WTC11 (cell line): Measurements from ENCODE around the gene RNF224.

ENCODE experiments used
- CREM ChIP-seq: sonication (generic); formaldehyde crosslinking; IDR thresholded peaks from 2 replicates; pipeline ENCODE4 v1.8.1; 2022; ENCODE audit warnings: mild to moderate bottlenecking, missing genetic modification reagents, moderate library complexity
- CTCF ChIP-seq: fragments of 200-600 bp; IDR thresholded peaks from 2 replicates; pipeline ENCODE4 v1.8.0; 2022; ENCODE audit warnings: antibody characterized with exemption
- E2F1 ChIP-seq: sonication (generic); formaldehyde crosslinking; IDR thresholded peaks from 2 replicates; pipeline ENCODE4 v1.8.0; 2022; ENCODE audit warnings: mild to moderate bottlenecking, missing genetic modification reagents
- JUN ChIP-seq: sonication (generic); formaldehyde crosslinking; IDR thresholded peaks from 2 replicates; pipeline ENCODE4 v1.8.0; 2023; ENCODE audit warnings: mild to moderate bottlenecking, missing genetic modification reagents
- MLX ChIP-seq: sonication (generic); formaldehyde crosslinking; IDR thresholded peaks from 2 replicates; pipeline ENCODE4 v1.8.1; 2023; ENCODE audit warnings: mild to moderate bottlenecking, missing genetic modification reagents, moderate library complexity
- PRDM15 ChIP-seq: sonication (generic); formaldehyde crosslinking; IDR thresholded peaks from 2 replicates; pipeline ENCODE4 v1.8.0; 2022; ENCODE audit warnings: missing genetic modification reagents
- SMAD3 ChIP-seq: sonication (generic); formaldehyde crosslinking; IDR thresholded peaks from 2 replicates; pipeline ENCODE4 v1.8.0; 2022; ENCODE audit warnings: missing genetic modification reagents, mild to moderate bottlenecking, borderline replicate concordance
- STAT6 ChIP-seq: sonication (generic); formaldehyde crosslinking; conservative IDR thresholded peaks from 2 replicates; pipeline ENCODE4 v1.8.1; 2023; ENCODE audit warnings: mild to moderate bottlenecking, low read depth, missing genetic modification reagents, moderate library complexity
- ZNF121 ChIP-seq: sonication (generic); formaldehyde crosslinking; IDR thresholded peaks from 2 replicates; pipeline ENCODE4 v1.8.0; 2023; ENCODE audit warnings: missing genetic modification reagents
- ZNF263 ChIP-seq: sonication (generic); formaldehyde crosslinking; IDR thresholded peaks from 2 replicates; pipeline ENCODE4 v1.8.1; 2022; ENCODE audit warnings: low read depth, mild to moderate bottlenecking, moderate library complexity, missing genetic modification reagents

- TF ChIP-seq JUN (CRISPR knock-in tag) = no peak
- no peak for TF ChIP-seq CTCF
- no peak for TF ChIP-seq ZNF263 (CRISPR knock-in tag)
- TF ChIP-seq STAT6 (CRISPR knock-in tag) = no peak
- TF ChIP-seq E2F1 = no peak
- TF ChIP-seq SMAD3 (CRISPR knock-in tag) = no peak
- no peak for TF ChIP-seq MLX
- TF ChIP-seq CREM = no peak
- TF ChIP-seq PRDM15 = no peak
- no peak for TF ChIP-seq ZNF121 (CRISPR knock-in tag)
Measured at GRCh38 chr9:137256362-137256761, 29.1 kb downstream of the RNF224 start.
